IPS-18a (cell line): ENCODE data around the gene EYS.
"Not testable (repeated sequence)": the region's sequence is repeated elsewhere in the genome, so short reads cannot be mapped to it uniquely, and the experiment has no call there.

ENCODE experiments used
- H3K27ac ChIP-seq: one replicate; pipeline ENCODE4 v1.5.1; 2013; ENCODE audit warnings: low read length
- H3K27me3 ChIP-seq: one replicate; pipeline ENCODE4 v1.6.1; 2013; ENCODE audit warnings: mild to moderate bottlenecking, low read length; ENCODE audit not compliant: control insufficient read depth, insufficient read depth
- H3K36me3 ChIP-seq: one replicate; pipeline ENCODE4 v1.6.1; 2013; ENCODE audit warnings: low read depth, low read length; ENCODE audit not compliant: control insufficient read depth
- H3K4me1 ChIP-seq: one replicate; pipeline ENCODE4 v1.6.1; 2013; ENCODE audit warnings: low read depth, low read length; ENCODE audit not compliant: control insufficient read depth
- H3K4me3 ChIP-seq: one replicate; pipeline ENCODE4 v1.5.1; 2013; ENCODE audit warnings: low read length
- H3K9ac ChIP-seq: one replicate; pipeline ENCODE4 v1.6.1; 2013; ENCODE audit warnings: mild to moderate bottlenecking, low read length, moderate library complexity
- H3K9me3 ChIP-seq: one replicate; pipeline ENCODE4 v1.6.1; 2013; ENCODE audit warnings: low read depth, low read length; ENCODE audit not compliant: control insufficient read depth

Gene EYS

GRCh38 chr6:64034910-64035655, 1671.9 kb downstream of the EYS start:
- Histone ChIP-seq H3K36me3 (no peaks in the 10 kb centered on the region), H3K27me3 (no peaks in the 10 kb centered on the region), H3K9me3 (no peaks in the 10 kb centered on the region), H3K4me3 (no peak overlapping the region), H3K27ac (no peak overlapping the region), H3K9ac (no peak overlapping the region), H3K4me1 (no peaks in the 10 kb centered on the region)

GRCh38 chr6:64034291-64034690, 1672.7 kb downstream of the EYS start:
- Histone ChIP-seq H3K4me3 (no peak overlapping the region), H3K9me3 (no peaks in the 10 kb centered on the region), H3K9ac (no peak overlapping the region), H3K27me3 (no peaks in the 10 kb centered on the region), H3K27ac (no peak overlapping the region), H3K36me3 (no peaks in the 10 kb centered on the region), H3K4me1 (no peaks in the 10 kb centered on the region)

- not testable (repeated sequence) for H3K36me3 ChIP-seq, H3K4me3 ChIP-seq, H3K27ac ChIP-seq, H3K9ac ChIP-seq, H3K4me1 ChIP-seq, H3K27me3 ChIP-seq, H3K9me3 ChIP-seq
Observed at GRCh38 chr6:64030950-64031618, 1675.9 kb downstream of the EYS start.

- Histone ChIP-seq H3K27me3 (no peaks in the 10 kb centered on the region), H3K9me3 (no peaks in the 10 kb centered on the region), H3K4me3 (no peak overlapping the region), H3K4me1 (no peaks in the 10 kb centered on the region), H3K27ac (no peak overlapping the region), H3K9ac (no peak overlapping the region), H3K36me3 (no peaks in the 10 kb centered on the region)
Observed at GRCh38 chr6:64023693-64024092, 1683.3 kb downstream of the EYS start.

GRCh38 chr6:64014595-64014994, 1692.4 kb downstream of the EYS start:
- Histone ChIP-seq H3K36me3 (no peaks in the 10 kb centered on the region), H3K4me3 (no peak overlapping the region), H3K9ac (no peak overlapping the region), H3K9me3 (no peaks in the 10 kb centered on the region), H3K27me3 (no peaks in the 10 kb centered on the region), H3K4me1 (peaks cover 8% of the 10 kb centered on the region), H3K27ac (no peak overlapping the region)

GRCh38 chr6:64013011-64013410, 1694.0 kb downstream of the EYS start:
- Histone ChIP-seq H3K4me3 (no peak overlapping the region), H3K27me3 (no peaks in the 10 kb centered on the region), H3K36me3 (no peaks in the 10 kb centered on the region), H3K27ac (no peak overlapping the region), H3K9me3 (no peaks in the 10 kb centered on the region), H3K4me1 (peaks cover 8% of the 10 kb centered on the region), H3K9ac (no peak overlapping the region)

- Histone ChIP-seq H3K4me3 (no peak overlapping the region), H3K36me3 (no peaks in the 10 kb centered on the region), H3K27ac (no peak overlapping the region), H3K9me3 (no peaks in the 10 kb centered on the region), H3K27me3 (no peaks in the 10 kb centered on the region), H3K9ac (no peak overlapping the region), H3K4me1 (peaks cover 8% of the 10 kb centered on the region)
Observed at GRCh38 chr6:64012351-64013001, 1694.5 kb downstream of the EYS start.

GRCh38 chr6:64010666-64011065, 1696.4 kb downstream of the EYS start:
- Histone ChIP-seq H3K9me3 (no peaks in the 10 kb centered on the region), H3K36me3 (no peaks in the 10 kb centered on the region), H3K4me1 (peaks cover 6% of the 10 kb centered on the region), H3K9ac (no peak overlapping the region), H3K27ac (no peak overlapping the region), H3K4me3 (no peak overlapping the region), H3K27me3 (no peaks in the 10 kb centered on the region)

GRCh38 chr6:64010010-64010409, 1697.0 kb downstream of the EYS start:
- Histone ChIP-seq H3K9ac (no peak overlapping the region), H3K4me3 (no peak overlapping the region)

GRCh38 chr6:64006246-64006645, 1700.8 kb downstream of the EYS start:
- Histone ChIP-seq H3K9ac (no peak overlapping the region), H3K27ac (no peak overlapping the region), H3K27me3 (no peaks in the 10 kb centered on the region), H3K36me3 (no peaks in the 10 kb centered on the region), H3K9me3 (no peaks in the 10 kb centered on the region), H3K4me3 (no peak overlapping the region), H3K4me1 (no peaks in the 10 kb centered on the region)

More at GRCh38 chr6:64010010-64010409, 1697.0 kb downstream of the EYS start:
- H3K36me3 ChIP-seq, result no peaks in the 10 kb centered on the region
- H3K9me3 ChIP-seq, result no peaks in the 10 kb centered on the region
- H3K27me3 ChIP-seq, result no peaks in the 10 kb centered on the region
- peaks cover 5% of the 10 kb centered on the region for H3K4me1 ChIP-seq
- H3K27ac ChIP-seq, result no peak overlapping the region

- no peak overlapping the region for H3K9ac ChIP-seq
- H3K27me3 ChIP-seq, result no peaks in the 10 kb centered on the region
- H3K4me3 ChIP-seq, result no peak overlapping the region
- no peaks in the 10 kb centered on the region for H3K4me1 ChIP-seq
- no peaks in the 10 kb centered on the region for H3K36me3 ChIP-seq
- no peaks in the 10 kb centered on the region for H3K9me3 ChIP-seq
- H3K27ac ChIP-seq, result no peak overlapping the region
Observed at GRCh38 chr6:64000818-64001491, 1706.1 kb downstream of the EYS start.
